SU-DHL-6 (cell line): ENCODE data around the gene CSNK1D.

Experiments
- H2AFZ ChIP-seq: fragments of 200-600 bp; sonication (generic); 2 replicates; pipeline ENCODE4 v1.6.1; 2014; ENCODE audit warnings: low read depth, mild to moderate bottlenecking, moderate library complexity, mixed read lengths, antibody characterized with exemption, low read length; ENCODE audit not compliant: severe bottlenecking
- H3F3A ChIP-seq: fragments of 200-600 bp; shearing (Covaris generic); 2 replicates; pipeline ENCODE4 v1.6.0; 2016; ENCODE audit warnings: antibody characterized with exemption, mild to moderate bottlenecking; ENCODE audit not compliant: insufficient read depth
- H3K27ac ChIP-seq: fragments of 200-600 bp; sonication (generic); 2 replicates; pipeline ENCODE4 v1.5.1; 2016; ENCODE audit warnings: low read depth, mild to moderate bottlenecking, low read length, moderate library complexity, mixed read lengths
- H3K27me3 ChIP-seq: fragments of 200-600 bp; sonication (generic), shearing (Covaris generic); 2 replicates; pipeline ENCODE4 v1.6.0; 2014; ENCODE audit warnings: mild to moderate bottlenecking, low read length
- H3K36me3 ChIP-seq: fragments of 200-600 bp; sonication (generic); 2 replicates; pipeline ENCODE4 v1.6.1; 2014; ENCODE audit warnings: mild to moderate bottlenecking, low read length, mixed read lengths
- H3K4me2 ChIP-seq: fragments of 300-600, 200-600 bp; shearing (Covaris generic), sonication (generic); 2 replicates; pipeline ENCODE4 v1.6.0; 2014; ENCODE audit warnings: low read length, low read depth, mild to moderate bottlenecking; ENCODE audit not compliant: poor library complexity, severe bottlenecking
- H3K4me3 ChIP-seq: fragments of 200-600 bp; sonication (generic); 2 replicates; pipeline ENCODE4 v1.5.1; 2014; ENCODE audit warnings: antibody characterized with exemption, low read length, mild to moderate bottlenecking, mixed read lengths; ENCODE audit not compliant: insufficient read depth, poor library complexity, severe bottlenecking
- H3K79me2 ChIP-seq: fragments of 200-600 bp; sonication (generic); 2 replicates; pipeline ENCODE4 v1.6.1; 2014; ENCODE audit warnings: mild to moderate bottlenecking, low read length, moderate library complexity; ENCODE audit not compliant: insufficient read depth
- H3K9ac ChIP-seq: fragments of 200-600 bp; sonication (generic); 2 replicates; pipeline ENCODE4 v1.7.0; 2014; ENCODE audit warnings: mild to moderate bottlenecking, low read length
- H3K9me2 ChIP-seq: fragments of 200-600 bp; sonication (generic); replicated peaks from 2 replicates; pipeline ENCODE4 v1.6.1; 2014; ENCODE audit warnings: low read length; ENCODE audit not compliant: insufficient read depth
- H3K9me3 ChIP-seq: fragments of 200-600 bp; sonication (generic); 2 replicates; pipeline ENCODE4 v1.6.1; 2014; ENCODE audit warnings: low read length, mixed read lengths; ENCODE audit not compliant: insufficient read depth
- H4K20me1 ChIP-seq: fragments of 200-600 bp; sonication (generic); 2 replicates; pipeline ENCODE4 v1.6.1; 2014; ENCODE audit warnings: low read depth, mild to moderate bottlenecking, antibody characterized with exemption, low read length, moderate library complexity, mixed read lengths
- EZH2phosphoT487 ChIP-seq: fragments of 200-600 bp; sonication (generic), shearing (Covaris generic); conservative IDR thresholded peaks from 2 replicates; pipeline ENCODE4 v1.6.1; 2018; ENCODE audit warnings: mild to moderate bottlenecking, antibody characterized with exemption, low read length, moderate library complexity, mixed read lengths
- TF ChIP-seq, protein P1 (sequence below): fragments of 200-600 bp; sonication (generic); IDR thresholded peaks from one replicate; pipeline ENCODE4 v1.5.1; 2017; ENCODE audit warnings: antibody characterized with exemption, mild to moderate bottlenecking, low read length, moderate library complexity; ENCODE audit not compliant: insufficient read depth, poor library complexity, severe bottlenecking

The CSNK1D gene

GRCh38 chr17:82314012-82314726 lies 40.7 kb upstream of the CSNK1D start:
- Histone ChIP-seq H3K9me3 (no peaks in the 10 kb centered on the region), H3K36me3 (no peaks in the 10 kb centered on the region), H3K27ac (no peak overlapping the region), H3K4me3 (no peak overlapping the region), H4K20me1 (no peaks in the 10 kb centered on the region), H3K9ac (no peak overlapping the region), H3K4me2 (no peak overlapping the region), H3F3A (no peaks in the 10 kb centered on the region), H3K79me2 (no peaks in the 10 kb centered on the region), H2AFZ (no peak overlapping the region), H3K27me3 (no peaks in the 10 kb centered on the region), H3K9me2 (no peaks in the 10 kb centered on the region)
- no peak for TF ChIP-seq EZH2phosphoT487
- TF ChIP-seq, protein P1, sequence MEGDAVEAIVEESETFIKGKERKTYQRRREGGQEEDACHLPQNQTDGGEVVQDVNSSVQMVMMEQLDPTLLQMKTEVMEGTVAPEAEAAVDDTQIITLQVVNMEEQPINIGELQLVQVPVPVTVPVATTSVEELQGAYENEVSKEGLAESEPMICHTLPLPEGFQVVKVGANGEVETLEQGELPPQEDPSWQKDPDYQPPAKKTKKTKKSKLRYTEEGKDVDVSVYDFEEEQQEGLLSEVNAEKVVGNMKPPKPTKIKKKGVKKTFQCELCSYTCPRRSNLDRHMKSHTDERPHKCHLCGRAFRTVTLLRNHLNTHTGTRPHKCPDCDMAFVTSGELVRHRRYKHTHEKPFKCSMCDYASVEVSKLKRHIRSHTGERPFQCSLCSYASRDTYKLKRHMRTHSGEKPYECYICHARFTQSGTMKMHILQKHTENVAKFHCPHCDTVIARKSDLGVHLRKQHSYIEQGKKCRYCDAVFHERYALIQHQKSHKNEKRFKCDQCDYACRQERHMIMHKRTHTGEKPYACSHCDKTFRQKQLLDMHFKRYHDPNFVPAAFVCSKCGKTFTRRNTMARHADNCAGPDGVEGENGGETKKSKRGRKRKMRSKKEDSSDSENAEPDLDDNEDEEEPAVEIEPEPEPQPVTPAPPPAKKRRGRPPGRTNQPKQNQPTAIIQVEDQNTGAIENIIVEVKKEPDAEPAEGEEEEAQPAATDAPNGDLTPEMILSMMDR, result no peak

DNA sequence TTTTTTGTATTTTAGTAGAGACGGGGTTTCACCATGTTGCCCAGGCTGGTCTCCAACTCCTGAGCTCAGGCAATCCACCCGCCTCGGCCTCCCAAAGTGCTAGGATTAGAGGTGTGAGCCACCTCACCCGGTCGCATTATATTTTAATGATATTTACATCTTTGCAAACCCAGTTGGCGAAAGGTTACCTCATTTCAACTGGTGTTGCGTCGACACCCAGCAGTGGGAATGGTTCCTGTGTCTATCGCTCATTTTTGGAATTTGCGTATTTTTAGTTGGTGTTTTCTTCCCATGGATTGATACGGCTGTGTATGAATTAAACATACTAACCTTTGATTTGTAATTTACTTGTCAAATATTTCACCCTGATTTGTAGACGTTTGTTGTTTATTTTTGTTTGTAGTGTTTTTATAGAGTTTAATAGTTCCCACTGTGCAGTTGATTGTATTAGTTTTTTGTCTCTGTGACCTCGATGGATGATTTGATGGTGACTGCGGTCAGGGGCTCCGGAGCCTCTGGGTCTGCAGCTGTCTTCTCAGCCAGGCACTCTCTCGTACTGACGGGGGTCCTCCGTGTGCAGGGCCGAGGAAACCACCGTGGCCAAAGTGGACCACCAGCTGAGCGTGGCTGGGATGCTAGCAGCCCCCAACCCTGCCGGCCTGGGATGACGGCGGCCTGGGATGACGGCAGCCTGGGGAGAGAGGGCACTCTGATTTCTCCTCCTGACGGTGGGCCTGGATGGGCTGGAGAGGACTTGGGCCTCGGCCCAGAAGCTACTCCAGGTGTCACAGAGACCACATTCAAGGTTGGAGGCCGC lies 39.9 kb upstream of the CSNK1D start:
- Histone ChIP-seq H3F3A (no peaks in the 10 kb centered on the region), H2AFZ (no peak overlapping the region), H3K4me2 (no peak overlapping the region), H3K27me3 (no peaks in the 10 kb centered on the region), H3K9ac (no peak overlapping the region), H3K9me3 (no peaks in the 10 kb centered on the region), H3K36me3 (no peaks in the 10 kb centered on the region), H3K4me3 (no peak overlapping the region), H3K9me2 (no peaks in the 10 kb centered on the region), H3K27ac (no peak overlapping the region), H4K20me1 (no peaks in the 10 kb centered on the region), H3K79me2 (no peaks in the 10 kb centered on the region)
- no peak for TF ChIP-seq EZH2phosphoT487
- TF ChIP-seq, protein P1, result no peak

DNA sequence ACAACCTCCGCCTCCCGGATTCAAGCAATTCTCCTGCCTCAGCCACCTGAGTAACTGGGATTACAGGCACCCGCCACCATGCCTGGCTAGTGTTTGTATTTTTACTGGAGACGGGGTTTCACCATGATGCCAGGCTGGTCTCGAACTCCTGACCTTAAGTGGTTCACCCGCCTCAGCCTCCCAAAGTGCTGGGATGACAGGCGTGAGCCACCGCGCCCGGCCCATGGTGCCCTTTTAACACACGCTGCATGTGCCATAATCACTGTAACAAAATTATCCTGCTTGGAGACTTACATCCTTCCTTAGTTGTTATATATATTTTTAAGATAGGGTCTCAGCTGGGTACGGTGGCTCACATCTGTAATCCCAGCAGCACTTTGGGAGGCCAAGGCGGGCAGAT lies 38.5 kb upstream of the CSNK1D start:
- H2AFZ ChIP-seq, result no peak overlapping the region
- no peaks in the 10 kb centered on the region for H3F3A ChIP-seq
- H3K27me3 ChIP-seq, result no peaks in the 10 kb centered on the region
- H3K9me2 ChIP-seq, result no peaks in the 10 kb centered on the region
- H4K20me1 ChIP-seq, result no peaks in the 10 kb centered on the region
- no peaks in the 10 kb centered on the region for H3K9me3 ChIP-seq
- no peak overlapping the region for H3K4me3 ChIP-seq
- no peak overlapping the region for H3K4me2 ChIP-seq
- H3K9ac ChIP-seq, result no peak overlapping the region
- H3K36me3 ChIP-seq, result no peaks in the 10 kb centered on the region
- no peaks in the 10 kb centered on the region for H3K79me2 ChIP-seq
- no peak for TF ChIP-seq EZH2phosphoT487
- TF ChIP-seq, protein P1, result no peak
- no peak overlapping the region for H3K27ac ChIP-seq
